Hepatocyte (in vitro differentiated cells): ENCODE results near the gene MARCHF9. TPM values are rescaled to one million over a fixed set of nuclear protein-coding genes. Genes with fewer than 3 reads are reported as not detected.

Experiments used
- DNase-seq: peaks from one replicate; pipeline ENCODE4 v3.0.0-alpha.2; 2016; ENCODE audit warnings: low spot score
- H2AFZ ChIP-seq: fragments of 200-600 bp; sonication (generic); 2 replicates; pipeline ENCODE4 v1.6.0; 2016; ENCODE audit warnings: antibody characterized with exemption, mild to moderate bottlenecking
- H3K27ac ChIP-seq: fragments of 200-600 bp; sonication (generic); 2 replicates; pipeline ENCODE4 v1.5.1; 2016; ENCODE audit warnings: mild to moderate bottlenecking
- H3K27me3 ChIP-seq: fragments of 200-600 bp; sonication (generic); 2 replicates; pipeline ENCODE4 v1.6.1; 2016
- H3K36me3 ChIP-seq: fragments of 200-600 bp; sonication (generic); replicated peaks from 2 replicates; pipeline ENCODE4 v1.5.1; 2016; ENCODE audit warnings: low read depth; ENCODE audit not compliant: insufficient read depth
- H3K4me1 ChIP-seq: fragments of 200-600 bp; sonication (generic); 2 replicates; pipeline ENCODE4 v1.5.1; 2016; ENCODE audit warnings: mild to moderate bottlenecking, moderate library complexity; ENCODE audit not compliant: insufficient read depth
- H3K4me2 ChIP-seq: fragments of 200-600 bp; sonication (generic); 2 replicates; pipeline ENCODE4 v1.6.0; 2016
- H3K4me3 ChIP-seq: fragments of 200-600 bp; sonication (generic); 2 replicates; pipeline ENCODE4 v1.5.1; 2016; ENCODE audit warnings: mild to moderate bottlenecking
- H3K79me2 ChIP-seq: fragments of 200-600 bp; sonication (generic); 2 replicates; pipeline ENCODE4 v1.6.0; 2017; ENCODE audit warnings: mild to moderate bottlenecking
- H3K9me2 ChIP-seq: fragments of 200-600 bp; sonication (generic); replicated peaks from 2 replicates; pipeline ENCODE4 v1.6.0; 2017; ENCODE audit warnings: mild to moderate bottlenecking; ENCODE audit not compliant: insufficient read depth
- H3K9me3 ChIP-seq: fragments of 200-600 bp; sonication (generic); 2 replicates; pipeline ENCODE4 v1.5.1; 2016; ENCODE audit warnings: low read depth, mild to moderate bottlenecking
- H4K20me1 ChIP-seq: fragments of 200-600 bp; sonication (generic); 2 replicates; pipeline ENCODE4 v1.6.0; 2016; ENCODE audit warnings: mild to moderate bottlenecking; ENCODE audit not compliant: insufficient read depth, poor library complexity, severe bottlenecking
- EZH2 ChIP-seq: fragments of 200-600 bp; sonication (generic); IDR thresholded peaks from 2 replicates; pipeline ENCODE4 v1.6.1; 2016; ENCODE audit warnings: antibody characterized with exemption, mild to moderate bottlenecking, borderline replicate concordance
- EZH2phosphoT487 ChIP-seq: fragments of 200-600 bp; sonication (generic); IDR thresholded peaks from one replicate; pipeline ENCODE4 v1.6.1; 2018; ENCODE audit warnings: antibody characterized with exemption, mild to moderate bottlenecking, low read depth, moderate library complexity; ENCODE audit not compliant: unreplicated experiment, severe bottlenecking
- whole genome bisulfite sequencing: methylation state at CpG from one replicate; pipeline ENCODE4 v1.1.6; 2016; ENCODE audit warnings: low lambda C conversion rate; ENCODE audit errors: missing lambda C conversion rate; 5-methylcytosine and 5-hydroxymethylcytosine counted together
- polyA plus RNA-seq: library from polyadenylated mRNA; unstranded; fragments of >200 nt; fragmentation: Nextera tagmentation; extraction: Ambion mirVana; gene quantifications from 2 replicates; pipeline ENCODE4 v1.2.1, GENCODE V29; 2016
- total RNA-seq: library from RNA; depleted of rRNA; stranded (reverse); fragments of >200 nt; gene quantifications from 2 replicates; pipeline ENCODE4 v1.2.3, GENCODE V29; 2014
- TF ChIP-seq, protein P1 (sequence below): fragments of 200-600 bp; sonication (generic); IDR thresholded peaks from 2 replicates; pipeline ENCODE4 v1.5.1; 2016; ENCODE audit warnings: antibody characterized with exemption, mild to moderate bottlenecking; ENCODE audit not compliant: poor library complexity

Gene MARCHF9
- total and polyA plus RNA-seq, 2 experiments from 2014 or later, result 13.6 to 16.9 TPM

DNA sequence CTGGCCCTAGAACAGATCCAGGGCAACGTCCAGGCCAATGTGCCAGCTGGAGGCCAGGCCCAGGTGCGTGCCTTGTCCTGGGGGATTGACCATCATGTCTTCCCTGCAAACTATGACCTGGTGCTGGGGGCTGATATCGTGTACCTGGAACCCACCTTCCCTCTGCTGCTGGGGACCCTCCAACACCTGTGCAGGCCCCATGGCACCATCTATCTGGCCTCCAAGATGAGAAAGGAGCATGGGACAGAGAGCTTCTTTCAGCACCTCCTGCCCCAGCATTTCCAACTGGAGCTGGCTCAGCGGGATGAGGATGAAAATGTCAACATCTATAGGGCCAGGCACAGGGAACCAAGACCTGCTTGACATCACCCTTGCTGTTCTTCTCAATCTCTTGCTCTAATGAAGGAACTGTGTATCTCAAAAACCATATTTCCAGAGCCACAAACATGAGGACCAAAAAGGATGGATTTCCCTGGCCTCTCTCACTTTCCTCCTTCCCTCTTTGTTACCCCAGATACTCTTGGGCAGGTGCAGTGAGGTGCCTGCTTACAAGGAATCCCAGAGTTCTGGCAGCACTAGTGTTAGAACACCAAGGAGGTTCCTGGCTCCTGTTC is 25.5 kb downstream of the MARCHF9 start:
- Histone ChIP-seq H3K4me1 (peaks cover 8% of the 10 kb centered on the region), H3K27me3 (no peaks in the 10 kb centered on the region), H4K20me1 (peaks cover 3% of the 10 kb centered on the region), H3K4me2 (no peak overlapping the region), H3K36me3 (no peaks in the 10 kb centered on the region), H3K9me3 (no peaks in the 10 kb centered on the region), H3K9me2 (no peaks in the 10 kb centered on the region), H2AFZ (no peak overlapping the region), H3K27ac (no peak overlapping the region), H3K79me2 (peaks cover 21% of the 10 kb centered on the region), H3K4me3 (no peak overlapping the region)
- TF ChIP-seq, protein P1, sequence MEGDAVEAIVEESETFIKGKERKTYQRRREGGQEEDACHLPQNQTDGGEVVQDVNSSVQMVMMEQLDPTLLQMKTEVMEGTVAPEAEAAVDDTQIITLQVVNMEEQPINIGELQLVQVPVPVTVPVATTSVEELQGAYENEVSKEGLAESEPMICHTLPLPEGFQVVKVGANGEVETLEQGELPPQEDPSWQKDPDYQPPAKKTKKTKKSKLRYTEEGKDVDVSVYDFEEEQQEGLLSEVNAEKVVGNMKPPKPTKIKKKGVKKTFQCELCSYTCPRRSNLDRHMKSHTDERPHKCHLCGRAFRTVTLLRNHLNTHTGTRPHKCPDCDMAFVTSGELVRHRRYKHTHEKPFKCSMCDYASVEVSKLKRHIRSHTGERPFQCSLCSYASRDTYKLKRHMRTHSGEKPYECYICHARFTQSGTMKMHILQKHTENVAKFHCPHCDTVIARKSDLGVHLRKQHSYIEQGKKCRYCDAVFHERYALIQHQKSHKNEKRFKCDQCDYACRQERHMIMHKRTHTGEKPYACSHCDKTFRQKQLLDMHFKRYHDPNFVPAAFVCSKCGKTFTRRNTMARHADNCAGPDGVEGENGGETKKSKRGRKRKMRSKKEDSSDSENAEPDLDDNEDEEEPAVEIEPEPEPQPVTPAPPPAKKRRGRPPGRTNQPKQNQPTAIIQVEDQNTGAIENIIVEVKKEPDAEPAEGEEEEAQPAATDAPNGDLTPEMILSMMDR, result no peak
- DNase-seq, result no peak
- WGBS, result 97% methylated on average over 4 of the region's 4 CpGs

GRCh38 chr12:57781244-57781643 is 26.3 kb downstream of the MARCHF9 start:
- Histone ChIP-seq H3K27me3 (no peaks in the 10 kb centered on the region), H4K20me1 (peaks cover 3% of the 10 kb centered on the region), H3K79me2 (peaks cover 26% of the 10 kb centered on the region), H2AFZ (no peak overlapping the region), H3K36me3 (no peaks in the 10 kb centered on the region), H3K4me3 (no peak overlapping the region), H3K27ac (no peak overlapping the region), H3K9me2 (no peaks in the 10 kb centered on the region), H3K9me3 (no peaks in the 10 kb centered on the region), H3K4me1 (peaks cover 8% of the 10 kb centered on the region), H3K4me2 (no peak overlapping the region)
- TF ChIP-seq EZH2 (no peak), EZH2phosphoT487 (no peak)
- TF ChIP-seq, protein P1, result no peak
- DNase-seq, result no peak
- WGBS, result 87% methylated on average over 3 of the region's 3 CpGs

DNA sequence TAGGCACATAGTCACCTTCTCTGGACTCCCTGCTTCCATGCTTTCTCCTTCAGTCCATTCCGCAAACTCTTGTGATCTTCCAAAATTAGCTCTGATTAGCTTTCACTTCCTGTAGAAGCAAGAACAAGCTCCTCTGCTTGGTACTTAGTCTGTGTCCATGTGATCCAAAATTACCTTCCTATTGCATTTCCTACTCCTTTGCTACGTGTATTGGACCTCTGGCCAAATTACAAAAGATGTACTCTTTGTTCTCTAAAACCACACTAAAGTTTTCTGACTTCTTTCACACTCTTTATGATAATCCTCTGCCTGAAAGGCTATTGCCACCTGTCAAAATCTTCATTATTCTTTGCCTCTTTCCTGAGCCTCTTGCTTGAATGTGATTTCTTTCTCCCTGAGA is 26.9 kb downstream of the MARCHF9 start:
- H3K79me2 ChIP-seq, result peaks cover 26% of the 10 kb centered on the region

More for the DNA sequence above, 26.9 kb downstream of the MARCHF9 start:
- Histone ChIP-seq H2AFZ (peak overlapping the region; percentile 5), H3K9me3 (no peaks in the 10 kb centered on the region), H3K4me2 (no peak overlapping the region), H3K9me2 (no peaks in the 10 kb centered on the region), H3K36me3 (no peaks in the 10 kb centered on the region), H4K20me1 (peaks cover 3% of the 10 kb centered on the region), H3K27me3 (no peaks in the 10 kb centered on the region), H3K4me3 (no peak overlapping the region), H3K27ac (no peak overlapping the region), H3K4me1 (peaks cover 8% of the 10 kb centered on the region)
- WGBS, result 79% methylated on average over 2 of the region's 2 CpGs
- TF ChIP-seq EZH2phosphoT487 (no peak), EZH2 (no peak)
- TF ChIP-seq, protein P1, result no peak
- no peak for DNase-seq
